Stimulated activated CD4-positive, alpha-beta T cell treated with anti-CD3 and anti-CD28 coated beads, Interleukin-12 subunit alpha, Interleukin-12 subunit beta, amount 100 ng/mL, for 4 hours (primary cell): Measurements from ENCODE around the gene DLK2.
"Not testable (repeated sequence)": the region's sequence is repeated elsewhere in the genome, so short reads cannot be mapped to it uniquely, and the experiment has no call there.

Source experiments
- DNase-seq: peaks from one replicate; pipeline ENCODE4 v3.0.0-alpha.2; 2020

DLK2 gene

GRCh38 chr6:43451939-43452338 is 3.4 kb downstream of the DLK2 start:
- no peak for DNase-seq

GRCh38 chr6:43451348-43451747 is 4.0 kb downstream of the DLK2 start:
- DNase-seq = no peak

- DNase-seq = no peak
These were observed 4.6 kb downstream of the DLK2 start for GRCh38 chr6:43450699-43451131.

- no peak for DNase-seq
These were observed 6.4 kb downstream of the DLK2 start for GRCh38 chr6:43448916-43449315.

- no peak for DNase-seq
These were observed 7.7 kb downstream of the DLK2 start for GRCh38 chr6:43447604-43448003.

- no peak for DNase-seq
These were observed 9.8 kb downstream of the DLK2 start for GRCh38 chr6:43445576-43445975.

- no peak for DNase-seq
These were observed 10.8 kb downstream of the DLK2 start for GRCh38 chr6:43444582-43444981.

GRCh38 chr6:43444036-43444435 is 11.3 kb downstream of the DLK2 start:
- DNase-seq = no peak

- DNase-seq = no peak
These were observed 12.4 kb downstream of the DLK2 start for GRCh38 chr6:43442935-43443334.

GRCh38 chr6:43437700-43438099 is 17.6 kb downstream of the DLK2 start:
- no peak for DNase-seq

GRCh38 chr6:43436577-43437282 is 18.6 kb downstream of the DLK2 start:
- DNase-seq = no peak

GRCh38 chr6:43435682-43436437 is 19.5 kb downstream of the DLK2 start:
- no peak for DNase-seq

GRCh38 chr6:43434943-43435342 is 20.4 kb downstream of the DLK2 start:
- DNase-seq = no peak

GRCh38 chr6:43434001-43434840 is 21.1 kb downstream of the DLK2 start:
- DNase-seq = no peak

GRCh38 chr6:43433148-43433547 is 22.2 kb downstream of the DLK2 start:
- DNase-seq = no peak

- DNase-seq = no peak
These were observed 23.1 kb downstream of the DLK2 start for GRCh38 chr6:43432009-43432945.

GRCh38 chr6:43428874-43429273 is 26.5 kb downstream of the DLK2 start:
- no peak for DNase-seq

- DNase-seq = no peak
These were observed 27.2 kb downstream of the DLK2 start for GRCh38 chr6:43428112-43428570.

- DNase-seq = peak; percentile 90
These were observed 27.8 kb downstream of the DLK2 start, which contains the start of gene ABCC10 for GRCh38 chr6:43427406-43428111. TSS of gene ABCC10 (plus strand) at chr6:43427541. CDS start at chr6:43427979, 438 bp downstream.

GRCh38 chr6:43426928-43427405 is 28.4 kb downstream of the DLK2 start:
- DNase-seq = no peak

GRCh38 chr6:43425083-43425482 is 30.3 kb downstream of the DLK2 start:
- DNase-seq = not testable (repeated sequence)
